ENCODE measurements around the gene CHRNA3.
"Not testable (repeated sequence)": the region's sequence is repeated elsewhere in the genome, so short reads cannot be mapped to it uniquely, and the experiment has no call there.

CHRNA3 gene

GRCh38 chr15:78614021-78614420 is 6.8 kb downstream of the CHRNA3 start:
- Histone ChIP-seq H3K9me3 (ENCODE audit: severe bottlenecking) (peaks cover 3% of the 10 kb centered on the region), H3K27ac (no peak overlapping the region), H3K4me3 (ENCODE audit: low read depth, low read length) (no peak overlapping the region), H3K36me3 (peaks cover 50% of the 10 kb centered on the region), H3K27me3 (ENCODE audit: insufficient read depth, low read depth, severe bottlenecking) (no peaks in the 10 kb centered on the region)
- DNase-seq: no peak
- TF ChIP-seq CTCF (IDR thresholded peaks at IDR 0.05; ENCODE audit: low read depth, low read length): no peak

- not testable (repeated sequence) for H3K27ac ChIP-seq; H3K27me3 ChIP-seq (ENCODE audit: insufficient read depth, low read depth, severe bottlenecking); DNase-seq; H3K4me3 ChIP-seq (ENCODE audit: low read depth, low read length); H3K9me3 ChIP-seq (ENCODE audit: severe bottlenecking)
- peaks cover 52% of the 10 kb centered on the region for H3K36me3 ChIP-seq
Measured at GRCh38 chr15:78609551-78609950, 11.2 kb downstream of the CHRNA3 start.

GRCh38 chr15:78605680-78606079 is 15.1 kb downstream of the CHRNA3 start:
- Histone ChIP-seq H3K27ac (no peak overlapping the region), H3K4me3 (ENCODE audit: low read depth, low read length) (no peak overlapping the region), H3K36me3 (peaks cover 74% of the 10 kb centered on the region), H3K9me3 (ENCODE audit: severe bottlenecking) (no peaks in the 10 kb centered on the region), H3K27me3 (ENCODE audit: insufficient read depth, low read depth, severe bottlenecking) (no peaks in the 10 kb centered on the region)
- no peak for TF ChIP-seq CTCF (IDR thresholded peaks at IDR 0.05; ENCODE audit: low read depth, low read length)
- DNase-seq: no peak

- no peak for TF ChIP-seq CTCF (IDR thresholded peaks at IDR 0.05; ENCODE audit: low read depth, low read length)
- Histone ChIP-seq H3K36me3 (peaks cover 79% of the 10 kb centered on the region), H3K4me3 (ENCODE audit: low read depth, low read length) (no peak overlapping the region), H3K9me3 (ENCODE audit: severe bottlenecking) (no peaks in the 10 kb centered on the region), H3K27me3 (ENCODE audit: insufficient read depth, low read depth, severe bottlenecking) (no peaks in the 10 kb centered on the region), H3K27ac (no peak overlapping the region)
- no peak for DNase-seq
Measured at GRCh38 chr15:78605201-78605600, 15.6 kb downstream of the CHRNA3 start.

- no peaks in the 10 kb centered on the region for H3K9me3 ChIP-seq (ENCODE audit: severe bottlenecking)
- no peak for TF ChIP-seq CTCF (IDR thresholded peaks at IDR 0.05; ENCODE audit: low read depth, low read length)
- no peaks in the 10 kb centered on the region for H3K27me3 ChIP-seq (ENCODE audit: insufficient read depth, low read depth, severe bottlenecking)
- no peak overlapping the region for H3K27ac ChIP-seq
- peaks cover 82% of the 10 kb centered on the region for H3K36me3 ChIP-seq
- DNase-seq: no peak
- no peak overlapping the region for H3K4me3 ChIP-seq (ENCODE audit: low read depth, low read length)
Measured at GRCh38 chr15:78604420-78604819, 16.4 kb downstream of the CHRNA3 start.

GRCh38 chr15:78603467-78603866 is 17.3 kb downstream of the CHRNA3 start:
- no peak for TF ChIP-seq CTCF (IDR thresholded peaks at IDR 0.05; ENCODE audit: low read depth, low read length)
- Histone ChIP-seq H3K27me3 (ENCODE audit: insufficient read depth, low read depth, severe bottlenecking) (no peaks in the 10 kb centered on the region), H3K4me3 (ENCODE audit: low read depth, low read length) (no peak overlapping the region), H3K9me3 (ENCODE audit: severe bottlenecking) (no peaks in the 10 kb centered on the region), H3K36me3 (peaks cover 84% of the 10 kb centered on the region), H3K27ac (no peak overlapping the region)
- DNase-seq: no peak
